ENCODE measurements around the gene ARHGAP22. TPM values are rescaled to one million over a fixed set of nuclear protein-coding genes. Genes with fewer than 3 reads are reported as not detected.
A peak's percentile ranks its signal among the peaks of the same experiment; 100 is the strongest.

ARHGAP22 gene
- total RNA-seq, 1 experiment from 2014 or later, result not detected

DNA sequence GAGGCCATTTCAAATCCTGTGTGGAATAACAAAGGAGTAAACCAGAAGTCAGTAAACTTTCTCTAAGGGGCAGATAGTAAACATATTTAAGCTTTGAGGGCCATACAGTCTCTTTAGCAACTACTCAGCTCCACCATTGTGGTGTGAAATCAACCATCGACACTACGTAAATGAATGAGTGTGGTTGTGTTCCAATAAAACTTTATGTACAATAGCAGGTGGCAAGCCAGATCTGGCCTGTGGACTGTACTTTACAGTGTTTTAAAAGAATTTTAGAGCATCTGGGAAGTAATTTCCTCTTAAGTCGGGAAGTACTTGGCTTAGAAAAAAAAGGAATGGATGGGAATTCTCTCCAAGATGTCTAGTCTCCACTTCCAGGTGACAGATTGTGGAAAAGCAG, 71.3 kb downstream of the ARHGAP22 start:
- Histone ChIP-seq H3K4me1 (no peaks in the 10 kb centered on the region), H3K9me3 (replicated peaks) (no peaks in the 10 kb centered on the region), H3K27ac (no peak overlapping the region), H3K4me3 (no peak overlapping the region), H3K36me3 (no peaks in the 10 kb centered on the region), H3K27me3 (no peaks in the 10 kb centered on the region)
- no peak for DNase-seq

GRCh38 chr10:48531486-48531885, 73.4 kb downstream of the ARHGAP22 start:
- no peak overlapping the region for H3K4me3 ChIP-seq

GRCh38 chr10:48529331-48529730, 75.5 kb downstream of the ARHGAP22 start:
- Histone ChIP-seq H3K4me1 (peaks cover 5% of the 10 kb centered on the region; the same call in 1 of the 2 replicates), H3K4me3 (no peak overlapping the region), H3K27me3 (no peaks in the 10 kb centered on the region), H3K27ac (no peak overlapping the region), H3K36me3 (no peaks in the 10 kb centered on the region), H3K9me3 (replicated peaks) (no peaks in the 10 kb centered on the region)
- no peak for DNase-seq

More at GRCh38 chr10:48531486-48531885, 73.4 kb downstream of the ARHGAP22 start:
- DNase-seq, result no peak
- Histone ChIP-seq H3K27ac (no peak overlapping the region), H3K27me3 (no peaks in the 10 kb centered on the region), H3K4me1 (peaks cover 5% of the 10 kb centered on the region; the same call in 1 of the 2 replicates), H3K9me3 (replicated peaks) (no peaks in the 10 kb centered on the region), H3K36me3 (no peaks in the 10 kb centered on the region)

GRCh38 chr10:48527756-48528155, 77.1 kb downstream of the ARHGAP22 start:
- Histone ChIP-seq H3K4me3 (no peak overlapping the region), H3K27me3 (no peaks in the 10 kb centered on the region), H3K9me3 (replicated peaks) (no peaks in the 10 kb centered on the region), H3K4me1 (peaks cover 5% of the 10 kb centered on the region; the same call in 1 of the 2 replicates), H3K36me3 (no peaks in the 10 kb centered on the region), H3K27ac (no peak overlapping the region)
- no peak for DNase-seq

- Histone ChIP-seq H3K4me1 (peaks cover 5% of the 10 kb centered on the region; the same call in 1 of the 2 replicates), H3K9me3 (replicated peaks) (no peaks in the 10 kb centered on the region), H3K36me3 (no peaks in the 10 kb centered on the region), H3K27ac (peak overlapping the region; percentile 56), H3K4me3 (peak overlapping the region; percentile 34), H3K27me3 (no peaks in the 10 kb centered on the region)
- DNase-seq, result peak in 1 of 2 experiments; percentile 13
Observed at GRCh38 chr10:48526846-48527505, 77.9 kb downstream of the ARHGAP22 start.

- peak; percentile 58 to 59 for DNase-seq
- H3K27ac ChIP-seq, result peak overlapping the region; percentile 56
Observed at GRCh38 chr10:48526011-48526821, 78.7 kb downstream of the ARHGAP22 start.

GRCh38 chr10:48525113-48525512, 79.8 kb downstream of the ARHGAP22 start:
- Histone ChIP-seq H3K27ac (no peak overlapping the region), H3K4me1 (peaks cover 5% of the 10 kb centered on the region; the same call in 1 of the 2 replicates), H3K27me3 (no peaks in the 10 kb centered on the region), H3K4me3 (no peak overlapping the region), H3K9me3 (replicated peaks) (no peaks in the 10 kb centered on the region), H3K36me3 (no peaks in the 10 kb centered on the region)
- no peak for DNase-seq

More at GRCh38 chr10:48526011-48526821, 78.7 kb downstream of the ARHGAP22 start:
- H3K27me3 ChIP-seq, result no peaks in the 10 kb centered on the region
- H3K4me1 ChIP-seq, result peaks cover 5% of the 10 kb centered on the region; the same call in 1 of the 2 replicates
- peak overlapping the region; percentile 34 for H3K4me3 ChIP-seq
- no peaks in the 10 kb centered on the region for H3K9me3 ChIP-seq (replicated peaks)
- no peaks in the 10 kb centered on the region for H3K36me3 ChIP-seq

GRCh38 chr10:48523820-48524758, 80.8 kb downstream of the ARHGAP22 start:
- Histone ChIP-seq H3K27me3 (no peaks in the 10 kb centered on the region), H3K4me1 (peaks cover 5% of the 10 kb centered on the region; the same call in 1 of the 2 replicates), H3K4me3 (no peak overlapping the region), H3K36me3 (no peaks in the 10 kb centered on the region), H3K9me3 (replicated peaks) (no peaks in the 10 kb centered on the region), H3K27ac (no peak overlapping the region)
- DNase-seq, result no peak

DNA sequence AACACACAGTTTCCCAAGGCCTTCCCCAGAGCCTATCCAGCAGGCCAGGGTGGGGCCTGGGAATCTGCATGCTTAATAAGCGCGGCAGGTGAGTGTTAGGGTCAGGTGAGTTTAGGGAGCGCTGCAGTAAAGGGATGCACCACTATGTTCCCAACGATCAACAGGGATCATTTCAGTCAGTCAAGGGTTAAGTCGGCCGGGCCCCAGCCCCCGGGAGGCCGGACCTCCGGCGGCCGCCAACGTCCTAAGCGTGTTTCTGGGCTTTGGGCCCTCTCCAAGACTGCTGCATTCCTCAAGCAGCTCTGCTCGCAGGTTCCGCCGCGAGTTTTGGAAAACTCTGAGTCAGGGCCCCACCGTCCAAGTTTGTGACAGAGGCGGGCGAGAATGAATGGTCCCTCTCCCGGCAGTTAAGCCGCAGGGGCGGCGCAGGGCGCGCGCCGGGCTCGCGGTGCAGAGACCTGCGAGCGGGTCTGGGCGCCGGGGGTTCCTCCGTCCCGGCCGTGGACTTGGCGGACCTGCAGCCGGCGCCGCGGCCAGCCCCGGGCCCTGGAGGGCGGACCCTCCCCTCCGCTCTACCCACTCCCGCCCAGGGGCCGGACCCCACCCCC, 81.6 kb downstream of the ARHGAP22 start:
- no peak for DNase-seq
- Histone ChIP-seq H3K4me3 (no peak overlapping the region), H3K36me3 (no peaks in the 10 kb centered on the region), H3K27me3 (no peaks in the 10 kb centered on the region), H3K4me1 (peaks cover 5% of the 10 kb centered on the region; the same call in 1 of the 2 replicates), H3K27ac (no peak overlapping the region), H3K9me3 (replicated peaks) (no peaks in the 10 kb centered on the region)

- no peaks in the 10 kb centered on the region for H3K36me3 ChIP-seq
Observed at GRCh38 chr10:48522011-48522765, 82.7 kb downstream of the ARHGAP22 start.

DNA sequence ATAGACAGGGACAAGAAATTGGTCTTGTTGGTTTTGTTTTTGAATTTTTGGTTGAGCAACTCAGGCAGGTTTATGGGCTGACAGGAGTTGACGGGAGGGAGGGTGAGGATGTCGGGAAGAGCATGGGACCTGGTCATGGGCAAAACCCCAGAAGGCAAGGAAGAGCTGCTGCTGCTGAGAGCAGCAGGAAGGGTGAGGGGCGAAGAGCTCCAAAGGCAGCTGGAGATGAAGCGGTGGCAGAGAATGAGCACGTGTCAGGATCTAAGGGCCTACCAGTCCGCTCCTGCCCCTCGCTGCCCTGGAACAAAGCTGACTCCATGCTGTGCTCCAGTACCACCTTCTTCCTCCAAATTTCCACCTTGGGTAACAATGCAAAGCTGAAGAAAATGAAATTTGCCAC, 84.3 kb downstream of the ARHGAP22 start:
- Histone ChIP-seq H3K36me3 (no peaks in the 10 kb centered on the region), H3K9me3 (replicated peaks) (no peaks in the 10 kb centered on the region), H3K4me1 (no peaks in the 10 kb centered on the region), H3K27ac (no peak overlapping the region), H3K4me3 (no peak overlapping the region), H3K27me3 (no peaks in the 10 kb centered on the region)
- DNase-seq, result no peak

More at GRCh38 chr10:48522011-48522765, 82.7 kb downstream of the ARHGAP22 start:
- H3K27me3 ChIP-seq, result no peaks in the 10 kb centered on the region
- no peaks in the 10 kb centered on the region for H3K9me3 ChIP-seq (replicated peaks)
- no peak overlapping the region for H3K4me3 ChIP-seq
- DNase-seq, result peak; percentile 15 to 19
- H3K27ac ChIP-seq, result no peak overlapping the region
- peaks cover 5% of the 10 kb centered on the region; the same call in 1 of the 2 replicates for H3K4me1 ChIP-seq

DNA sequence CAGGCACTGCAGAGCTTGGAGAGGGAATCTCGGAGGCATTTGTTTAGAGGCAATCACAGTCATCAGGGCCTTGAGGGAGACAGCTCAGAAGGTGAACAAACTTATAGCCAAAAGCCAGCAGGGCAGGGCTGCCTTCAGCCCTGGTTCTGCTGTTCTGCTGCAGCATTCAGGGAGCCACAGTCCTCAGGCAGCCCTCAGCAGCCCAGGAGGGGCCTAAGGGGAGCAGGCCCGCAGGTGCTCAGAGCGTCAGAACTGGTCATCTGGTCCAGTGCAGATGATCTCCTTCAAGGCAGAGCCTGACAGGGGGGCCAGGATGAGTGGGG, 84.7 kb downstream of the ARHGAP22 start:
- DNase-seq, result no peak
- Histone ChIP-seq H3K36me3 (no peaks in the 10 kb centered on the region), H3K4me1 (no peaks in the 10 kb centered on the region), H3K27ac (no peak overlapping the region), H3K9me3 (replicated peaks) (no peaks in the 10 kb centered on the region), H3K4me3 (no peak overlapping the region), H3K27me3 (no peaks in the 10 kb centered on the region)

GRCh38 chr10:48519481-48520183, 85.2 kb downstream of the ARHGAP22 start:
- DNase-seq, result no peak
- no peaks in the 10 kb centered on the region for H3K36me3 ChIP-seq

More at GRCh38 chr10:48519481-48520183, 85.2 kb downstream of the ARHGAP22 start:
- Histone ChIP-seq H3K9me3 (replicated peaks) (no peaks in the 10 kb centered on the region), H3K4me1 (no peaks in the 10 kb centered on the region), H3K27ac (no peak overlapping the region), H3K4me3 (no peak overlapping the region), H3K27me3 (no peaks in the 10 kb centered on the region)
